Upper lobe of left lung (tissue), 4 donors: ENCODE data around the gene EVA1A.
A peak's percentile ranks its signal among the peaks of the same experiment; 100 is the strongest.

Experiments
- EP300 ChIP-seq, 4 donors: sonication (generic); formaldehyde crosslinking; IDR thresholded peaks; one replicate each; pipeline ENCODE4 v1.5.1; 2017; ENCODE audit warnings: antibody characterized with exemption in 4 of 4, control low read depth in 2 of 4
- POLR2A ChIP-seq, 4 donors: fragments of 450-650 bp; IDR thresholded peaks; one replicate each; pipeline ENCODE4 v1.5.1; 2016 to 2017; ENCODE audit warnings: antibody characterized with exemption in 4 of 4, mild to moderate bottlenecking in 2 of 4
- POLR2AphosphoS5 ChIP-seq, 2 donors: sonication (generic); formaldehyde crosslinking; IDR thresholded peaks; one replicate each; pipeline ENCODE4 v1.5.1; 2017; ENCODE audit warnings: antibody characterized with exemption in 2 of 2
- TF ChIP-seq, protein P1 (sequence below), 6 experiments: fragments of 450-650 bp in 4 of 6; fragments of 200-600 bp in 2 of 6; sonication (generic) in 2 of 6; IDR thresholded peaks; one replicate each; pipeline ENCODE4 v1.5.1; 2016 to 2019; ENCODE audit warnings: antibody characterized with exemption in 6 of 6

DNA sequence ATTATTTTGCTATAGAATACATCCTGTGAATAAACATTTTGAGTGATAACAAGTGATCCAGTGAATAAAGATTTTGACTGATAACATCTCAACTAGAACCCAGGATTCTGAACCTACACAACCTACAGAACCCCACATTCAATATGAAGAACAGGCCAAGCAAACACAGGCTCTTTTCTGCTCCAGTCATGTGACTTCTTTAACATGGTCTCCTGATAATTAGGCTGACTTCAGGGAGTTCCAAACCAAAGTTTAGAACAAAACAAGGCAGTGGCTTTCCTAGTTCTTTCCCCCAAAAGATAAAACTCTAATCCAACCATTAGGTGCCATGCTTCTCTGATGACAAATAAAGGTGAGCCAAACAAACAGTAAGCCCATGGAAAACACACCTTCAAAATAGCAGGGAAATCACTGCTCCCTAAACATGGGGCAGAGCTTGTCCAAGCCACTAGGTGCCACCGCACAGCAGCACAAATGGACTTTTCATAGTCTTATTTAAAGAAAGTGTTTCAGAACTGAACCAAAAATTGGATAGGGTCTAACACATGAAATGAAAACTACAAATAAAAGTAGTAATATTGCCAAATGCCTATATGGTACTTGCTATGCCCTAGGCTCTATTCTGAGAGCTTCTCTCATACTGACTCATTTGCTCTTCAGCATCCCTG, 95.3 kb downstream of the EVA1A start:
- no peak for TF ChIP-seq EP300 (IDR thresholded peaks at IDR 0.05)
- TF ChIP-seq, protein P1, sequence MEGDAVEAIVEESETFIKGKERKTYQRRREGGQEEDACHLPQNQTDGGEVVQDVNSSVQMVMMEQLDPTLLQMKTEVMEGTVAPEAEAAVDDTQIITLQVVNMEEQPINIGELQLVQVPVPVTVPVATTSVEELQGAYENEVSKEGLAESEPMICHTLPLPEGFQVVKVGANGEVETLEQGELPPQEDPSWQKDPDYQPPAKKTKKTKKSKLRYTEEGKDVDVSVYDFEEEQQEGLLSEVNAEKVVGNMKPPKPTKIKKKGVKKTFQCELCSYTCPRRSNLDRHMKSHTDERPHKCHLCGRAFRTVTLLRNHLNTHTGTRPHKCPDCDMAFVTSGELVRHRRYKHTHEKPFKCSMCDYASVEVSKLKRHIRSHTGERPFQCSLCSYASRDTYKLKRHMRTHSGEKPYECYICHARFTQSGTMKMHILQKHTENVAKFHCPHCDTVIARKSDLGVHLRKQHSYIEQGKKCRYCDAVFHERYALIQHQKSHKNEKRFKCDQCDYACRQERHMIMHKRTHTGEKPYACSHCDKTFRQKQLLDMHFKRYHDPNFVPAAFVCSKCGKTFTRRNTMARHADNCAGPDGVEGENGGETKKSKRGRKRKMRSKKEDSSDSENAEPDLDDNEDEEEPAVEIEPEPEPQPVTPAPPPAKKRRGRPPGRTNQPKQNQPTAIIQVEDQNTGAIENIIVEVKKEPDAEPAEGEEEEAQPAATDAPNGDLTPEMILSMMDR (IDR thresholded peaks at IDR 0.05) = peak in 3 of 6 experiments; percentile 23 to 26 (median 23)
- TF ChIP-seq POLR2A (IDR thresholded peaks at IDR 0.05) = no peak
- no peak for TF ChIP-seq POLR2AphosphoS5 (IDR thresholded peaks at IDR 0.05)
